ENCODE data around the gene ZCCHC3. TPM values are rescaled to one million over a fixed set of nuclear protein-coding genes. Genes with fewer than 3 reads are reported as not detected.

Gene ZCCHC3
- total RNA-seq, 1 experiment from 2014 or later = 43.6 TPM

DNA sequence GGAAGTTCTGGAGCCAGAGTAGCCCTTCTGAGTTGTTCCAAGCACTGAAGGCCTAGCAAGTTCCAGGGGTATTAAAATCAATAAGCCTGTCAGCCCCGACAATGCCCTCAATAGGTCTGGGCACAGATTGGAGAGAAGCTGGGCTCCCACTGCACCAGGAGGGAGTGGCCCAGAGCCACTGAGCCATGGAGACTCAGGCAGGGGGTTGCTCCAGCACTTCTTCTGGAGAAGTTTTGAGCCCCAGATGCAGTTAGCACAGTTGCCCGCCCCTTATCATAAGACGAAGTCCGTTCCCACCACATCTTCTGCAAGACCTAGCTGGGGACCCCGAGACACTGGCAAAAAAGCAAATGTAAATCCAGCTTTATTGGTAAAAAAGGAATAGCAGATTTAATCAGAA, 26.9 kb upstream of the ZCCHC3 start:
- no peak overlapping the region for H3K27ac Mint-ChIP-seq
- TF ChIP-seq, protein P1, sequence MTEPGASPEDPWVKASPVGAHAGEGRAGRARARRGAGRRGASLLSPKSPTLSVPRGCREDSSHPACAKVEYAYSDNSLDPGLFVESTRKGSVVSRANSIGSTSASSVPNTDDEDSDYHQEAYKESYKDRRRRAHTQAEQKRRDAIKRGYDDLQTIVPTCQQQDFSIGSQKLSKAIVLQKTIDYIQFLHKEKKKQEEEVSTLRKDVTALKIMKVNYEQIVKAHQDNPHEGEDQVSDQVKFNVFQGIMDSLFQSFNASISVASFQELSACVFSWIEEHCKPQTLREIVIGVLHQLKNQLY (CRISPR knock-in tag; IDR thresholded peaks at IDR 0.05) = no peak
- no peak for TF ChIP-seq SMAD3 (CRISPR knock-in tag; IDR thresholded peaks at IDR 0.05; ENCODE audit: borderline replicate concordance)
- TF ChIP-seq GTF2I (CRISPR knock-in tag; conservative IDR thresholded peaks at IDR 0.05) = no peak
- no peak for TF ChIP-seq SP1 (CRISPR knock-in tag; conservative IDR thresholded peaks at IDR 0.05)
- TF ChIP-seq NR3C1 (CRISPR knock-in tag; conservative IDR thresholded peaks at IDR 0.05; ENCODE audit: low read depth) = no peak
- TF ChIP-seq, protein P2, sequence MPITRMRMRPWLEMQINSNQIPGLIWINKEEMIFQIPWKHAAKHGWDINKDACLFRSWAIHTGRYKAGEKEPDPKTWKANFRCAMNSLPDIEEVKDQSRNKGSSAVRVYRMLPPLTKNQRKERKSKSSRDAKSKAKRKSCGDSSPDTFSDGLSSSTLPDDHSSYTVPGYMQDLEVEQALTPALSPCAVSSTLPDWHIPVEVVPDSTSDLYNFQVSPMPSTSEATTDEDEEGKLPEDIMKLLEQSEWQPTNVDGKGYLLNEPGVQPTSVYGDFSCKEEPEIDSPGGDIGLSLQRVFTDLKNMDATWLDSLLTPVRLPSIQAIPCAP (CRISPR knock-in tag; IDR thresholded peaks at IDR 0.05) = no peak
- TF ChIP-seq MYBL2 (CRISPR knock-in tag; IDR thresholded peaks at IDR 0.05) = no peak
- no peak for TF ChIP-seq ATF1 (CRISPR knock-in tag; IDR thresholded peaks at IDR 0.05)
- TF ChIP-seq NFE2L1 (CRISPR knock-in tag; IDR thresholded peaks at IDR 0.05) = no peak
- no peak for TF ChIP-seq ZMAT4 (CRISPR knock-in tag; IDR thresholded peaks at IDR 0.05)
- CTCF ChIA-PET = interaction anchor here (0.6 to 2.0 kb wide), 3 partner anchors 31 to 60 kb away, joined by 3 to 7 read pairs (median 4); no protein-coding TSS in a partner anchor
- H3K4me3 Mint-ChIP-seq = no peak overlapping the region
- peaks cover 10% of the 10 kb centered on the region for H3K4me1 Mint-ChIP-seq
- POLR2A ChIA-PET = no interaction called here
- H3K27me3 Mint-ChIP-seq (ENCODE audit: low read depth) = peaks cover 41% of the 10 kb centered on the region
- peaks cover 3% of the 10 kb centered on the region; the same call in 1 of the 2 replicates for H3K9me3 Mint-ChIP-seq
- H3K36me3 Mint-ChIP-seq = peaks cover 23% of the 10 kb centered on the region
- no peak for DNase-seq (ENCODE audit: low spot score)
- no peak for ATAC-seq

DNA sequence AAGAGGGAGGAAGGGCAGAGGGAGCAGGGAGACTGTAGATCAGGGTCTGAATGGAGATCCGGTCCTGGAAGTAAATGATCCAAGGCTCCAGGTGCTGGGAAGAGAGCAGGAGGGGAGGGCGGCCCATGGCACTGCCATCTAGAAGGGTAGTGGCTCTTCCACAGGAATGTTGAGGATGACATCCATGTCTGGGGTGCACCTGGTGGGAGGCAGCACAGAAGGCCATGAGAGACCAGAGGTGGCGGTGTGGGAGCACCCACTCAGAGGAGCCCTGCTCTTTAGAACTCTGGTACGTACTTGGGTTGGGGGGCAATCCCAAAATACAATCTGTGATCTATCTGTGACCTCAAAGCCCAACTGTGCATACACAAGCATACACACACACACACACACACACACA, 26.3 kb upstream of the ZCCHC3 start:
- no peak overlapping the region for H3K27ac Mint-ChIP-seq
- TF ChIP-seq RORB (CRISPR knock-in tag; IDR thresholded peaks at IDR 0.05) (no peak), NR1H2 (CRISPR knock-in tag; IDR thresholded peaks at IDR 0.05) (no peak), MYBL2 (CRISPR knock-in tag; IDR thresholded peaks at IDR 0.05) (no peak)
- H3K9me3 Mint-ChIP-seq = peaks cover 3% of the 10 kb centered on the region; the same call in 1 of the 2 replicates
- ATAC-seq (no peak), DNase-seq (ENCODE audit: low spot score) (no peak)
- POLR2A ChIA-PET = no interaction called here
- H3K36me3 Mint-ChIP-seq = peaks cover 29% of the 10 kb centered on the region
- peaks cover 35% of the 10 kb centered on the region for H3K27me3 Mint-ChIP-seq (ENCODE audit: low read depth)
- H3K4me1 Mint-ChIP-seq = peaks cover 8% of the 10 kb centered on the region
- CTCF ChIA-PET = interaction anchor here (0.6 to 0.7 kb wide), 2 partner anchors 30 to 56 kb away, joined by 3 to 4 read pairs; no protein-coding TSS in a partner anchor
- no peak overlapping the region for H3K4me3 Mint-ChIP-seq

DNA sequence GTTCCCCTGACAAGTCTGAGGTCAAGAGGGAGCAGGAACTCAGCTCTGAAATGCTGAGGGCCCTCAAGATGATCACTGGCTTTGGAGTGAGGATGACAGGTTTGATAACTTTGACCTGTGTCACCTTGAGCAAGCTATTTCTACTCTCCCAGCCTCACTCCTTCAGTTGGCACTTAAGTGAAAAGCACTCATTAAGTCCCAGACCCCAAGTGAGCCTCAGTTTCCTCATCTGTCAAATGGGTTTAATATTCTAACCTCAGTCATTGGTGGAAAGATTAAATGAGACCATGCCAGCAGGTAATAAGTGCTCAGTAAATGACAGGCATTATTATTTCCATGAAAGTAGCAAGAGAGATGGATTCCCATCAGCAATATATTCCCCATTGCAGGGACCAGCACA, 25.8 kb upstream of the ZCCHC3 start:
- Mint-ChIP-seq H3K9me3 (peaks cover under 1% of the 10 kb centered on the region; the same call in 1 of the 2 replicates), H3K36me3 (peaks cover 32% of the 10 kb centered on the region), H3K27ac (no peak overlapping the region), H3K27me3 (ENCODE audit: low read depth) (peaks cover 31% of the 10 kb centered on the region), H3K4me1 (peaks cover 4% of the 10 kb centered on the region), H3K4me3 (no peak overlapping the region)
- ATAC-seq (no peak), DNase-seq (ENCODE audit: low spot score) (no peak)
- CTCF ChIA-PET = no interaction called here
- POLR2A ChIA-PET = no interaction called here
- TF ChIP-seq CREM (CRISPR knock-in tag; IDR thresholded peaks at IDR 0.05) (no peak), TCF7 (CRISPR knock-in tag; IDR thresholded peaks at IDR 0.05; ENCODE audit: low read depth) (no peak), TP53 (CRISPR knock-in tag; IDR thresholded peaks at IDR 0.05) (no peak), ZNF138 (CRISPR knock-in tag; conservative IDR thresholded peaks at IDR 0.05) (no peak), AFF4 (CRISPR knock-in tag; IDR thresholded peaks at IDR 0.05; ENCODE audit: borderline replicate concordance) (no peak), E2F4 (CRISPR knock-in tag; IDR thresholded peaks at IDR 0.05; ENCODE audit: borderline replicate concordance, low read depth) (no peak), TEAD4 (CRISPR knock-in tag; IDR thresholded peaks at IDR 0.05) (no peak), ZNF317 (CRISPR knock-in tag; IDR thresholded peaks at IDR 0.05; ENCODE audit: borderline replicate concordance, low read depth) (no peak), GTF2I (CRISPR knock-in tag; conservative IDR thresholded peaks at IDR 0.05) (no peak), SP1 (CRISPR knock-in tag; conservative IDR thresholded peaks at IDR 0.05) (no peak), NFE2L1 (CRISPR knock-in tag; IDR thresholded peaks at IDR 0.05) (no peak), ZNF416 (CRISPR knock-in tag; IDR thresholded peaks at IDR 0.05) (no peak), GABPB1 (CRISPR knock-in tag; IDR thresholded peaks at IDR 0.05) (no peak), ZBTB43 (CRISPR knock-in tag; IDR thresholded peaks at IDR 0.05) (no peak)

Data from WTC11 (cell line).